ENCODE data around the gene IKZF4.

DNA sequence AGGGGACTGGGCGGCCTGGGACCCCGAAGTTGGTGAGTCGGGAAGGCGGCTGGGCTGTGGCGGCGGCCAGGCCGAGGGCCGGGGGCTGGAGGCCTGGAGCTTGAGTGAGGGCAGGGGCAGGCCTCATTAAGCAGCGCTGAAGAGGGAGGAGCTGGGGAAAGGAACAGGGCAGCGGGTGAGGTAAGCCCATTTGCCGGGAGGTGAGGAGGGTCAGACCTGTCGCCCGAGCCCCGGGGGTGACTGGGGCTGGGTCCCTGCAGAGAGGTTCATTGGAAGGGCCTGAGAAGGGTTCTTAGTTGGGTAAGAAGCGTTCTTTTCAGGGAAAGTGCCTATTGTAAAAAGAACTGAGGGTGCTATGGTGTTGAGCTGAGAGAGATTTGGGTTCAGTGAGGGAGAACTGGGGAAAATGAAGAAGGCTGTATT lies 46.5 kb upstream of the IKZF4 start:
- TF ChIP-seq, protein P1, sequence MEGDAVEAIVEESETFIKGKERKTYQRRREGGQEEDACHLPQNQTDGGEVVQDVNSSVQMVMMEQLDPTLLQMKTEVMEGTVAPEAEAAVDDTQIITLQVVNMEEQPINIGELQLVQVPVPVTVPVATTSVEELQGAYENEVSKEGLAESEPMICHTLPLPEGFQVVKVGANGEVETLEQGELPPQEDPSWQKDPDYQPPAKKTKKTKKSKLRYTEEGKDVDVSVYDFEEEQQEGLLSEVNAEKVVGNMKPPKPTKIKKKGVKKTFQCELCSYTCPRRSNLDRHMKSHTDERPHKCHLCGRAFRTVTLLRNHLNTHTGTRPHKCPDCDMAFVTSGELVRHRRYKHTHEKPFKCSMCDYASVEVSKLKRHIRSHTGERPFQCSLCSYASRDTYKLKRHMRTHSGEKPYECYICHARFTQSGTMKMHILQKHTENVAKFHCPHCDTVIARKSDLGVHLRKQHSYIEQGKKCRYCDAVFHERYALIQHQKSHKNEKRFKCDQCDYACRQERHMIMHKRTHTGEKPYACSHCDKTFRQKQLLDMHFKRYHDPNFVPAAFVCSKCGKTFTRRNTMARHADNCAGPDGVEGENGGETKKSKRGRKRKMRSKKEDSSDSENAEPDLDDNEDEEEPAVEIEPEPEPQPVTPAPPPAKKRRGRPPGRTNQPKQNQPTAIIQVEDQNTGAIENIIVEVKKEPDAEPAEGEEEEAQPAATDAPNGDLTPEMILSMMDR (IDR thresholded peaks at IDR 0.05; ENCODE audit: low read length): no peak
- TF ChIP-seq EZH2 (IDR thresholded peaks at IDR 0.05; ENCODE audit: borderline replicate concordance, low read length): no peak
